MCF 10A (cell line): Measurements from ENCODE around the gene ZNF697. TPM values are rescaled to one million over a fixed set of nuclear protein-coding genes. Genes with fewer than 3 reads are reported as not detected.

ENCODE experiments used
- BruUV-seq: library from RNA; stranded (reverse); fragments of 400-500 nt; replicated peaks from 2 replicates; lab custom pipeline; 2021; lab: Mats Ljungman, UMichigan
- CTCF ChIA-PET: fragments of 300-600 bp; sonication (Branson Sonifier 250); formaldehyde crosslinking; extraction: SDS; loops from one replicate; lab custom pipeline; 2021; ENCODE audit warnings: antibody characterized with exemption, inconsistent platforms; lab: Yijun Ruan, JAX
- POLR2A ChIA-PET: fragments of 300-600, 350-650 bp; sonication (Branson Sonifier 250); formaldehyde crosslinking; extraction: SDS; loops from one replicate; lab custom pipeline; 2020; ENCODE audit warnings: antibody characterized with exemption, inconsistent platforms; lab: Yijun Ruan, JAX
- DNase-seq: peaks from one replicate; pipeline ENCODE4 v3.0.0-alpha.2; 2018; ENCODE audit not compliant: unreplicated experiment
- H3K27ac Mint-ChIP-seq: one replicate; pipeline ENCODE4 v1.8.0; 2022; ENCODE audit warnings: mild to moderate bottlenecking, low read depth, mixed read lengths; ENCODE audit not compliant: unreplicated experiment
- H3K27me3 Mint-ChIP-seq: one replicate; pipeline ENCODE4 v1.8.0; 2022; ENCODE audit warnings: mixed read lengths; ENCODE audit not compliant: insufficient read depth, unreplicated experiment
- H3K36me3 Mint-ChIP-seq: one replicate; pipeline ENCODE4 v1.8.0; 2022; ENCODE audit warnings: mild to moderate bottlenecking, moderate library complexity, mixed read lengths; ENCODE audit not compliant: insufficient read depth, unreplicated experiment
- H3K4me1 Mint-ChIP-seq: one replicate; pipeline ENCODE4 v1.8.0; 2022; ENCODE audit warnings: mixed read lengths; ENCODE audit not compliant: insufficient read depth, unreplicated experiment
- H3K4me3 Mint-ChIP-seq: one replicate; pipeline ENCODE4 v1.8.0; 2022; ENCODE audit warnings: mild to moderate bottlenecking, moderate library complexity, mixed read lengths; ENCODE audit not compliant: unreplicated experiment
- H3K9me3 Mint-ChIP-seq: one replicate; pipeline ENCODE4 v1.8.0; 2022; ENCODE audit warnings: mixed read lengths; ENCODE audit not compliant: unreplicated experiment
- intact Hi-C: fragments of 100-400 bp; cut with micrococcal nuclease; formaldehyde crosslinking; loops from 2 replicates; pipeline ENCODE4 v1.14.1; 2022
- total RNA-seq: library from RNA; stranded (reverse); gene quantifications from 2 replicates; pipeline ENCODE4 v1.2.3, GENCODE V29; 2022
- TF ChIP-seq, protein P1 (sequence below): fragments of 200-600 bp; IDR thresholded peaks from one replicate; pipeline ENCODE4 v1.8.0; 2022; ENCODE audit warnings: antibody characterized with exemption, mild to moderate bottlenecking; ENCODE audit not compliant: unreplicated experiment

Gene ZNF697
- total RNA-seq, 1 experiment from 2014 or later, result 13.2 TPM

DNA sequence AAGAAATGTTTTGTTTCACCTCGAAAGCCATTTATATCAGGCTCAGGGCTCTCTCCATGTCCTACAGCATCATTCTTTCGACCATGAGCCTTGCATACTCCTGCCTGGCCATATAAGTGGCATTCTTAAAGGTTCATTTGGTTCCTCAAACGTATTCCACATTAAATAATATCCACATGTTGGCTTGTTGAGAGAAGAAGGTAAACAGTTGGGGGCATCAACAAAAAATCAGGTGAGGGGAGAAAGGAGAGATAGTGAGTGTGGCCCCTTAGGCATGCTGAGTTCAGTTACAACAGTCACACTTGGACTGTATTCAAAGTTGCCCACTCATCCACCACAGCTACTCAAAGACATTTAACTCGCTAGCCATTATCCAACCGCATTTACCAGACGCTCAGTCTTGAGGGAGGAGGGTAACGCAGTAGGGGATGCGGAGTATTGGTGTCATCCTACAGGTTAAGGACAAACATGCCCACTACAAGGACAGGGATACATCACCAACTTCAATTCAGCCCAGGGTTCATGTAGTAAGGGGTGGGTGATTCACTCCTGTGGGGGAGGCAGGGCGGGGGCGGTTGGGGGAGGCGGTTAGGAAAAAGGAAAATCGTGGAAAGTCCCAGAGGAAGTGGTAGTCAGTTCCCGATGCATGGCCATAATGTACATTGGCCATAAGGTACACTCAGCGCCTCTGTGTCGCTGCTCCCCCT is 1.4 kb downstream of the ZNF697 start:
- peak overlapping the region; percentile 90 for H3K27ac Mint-ChIP-seq
- peaks cover 46% of the 10 kb centered on the region for H3K4me1 Mint-ChIP-seq
- H3K27me3 Mint-ChIP-seq, result peaks cover 14% of the 10 kb centered on the region
- DNase-seq, result peak; percentile 31
- H3K4me3 Mint-ChIP-seq, result peak overlapping the region; percentile 84
- intact Hi-C loops, result loop anchor here (5.0 kb wide), 1 partner anchor 34 kb away; no protein-coding TSS in a partner anchor
- no peaks in the 10 kb centered on the region for H3K36me3 Mint-ChIP-seq
- BruUV-seq, result TSS peak; percentile 79
- H3K9me3 Mint-ChIP-seq, result no peaks in the 10 kb centered on the region
- TF ChIP-seq, protein P1, sequence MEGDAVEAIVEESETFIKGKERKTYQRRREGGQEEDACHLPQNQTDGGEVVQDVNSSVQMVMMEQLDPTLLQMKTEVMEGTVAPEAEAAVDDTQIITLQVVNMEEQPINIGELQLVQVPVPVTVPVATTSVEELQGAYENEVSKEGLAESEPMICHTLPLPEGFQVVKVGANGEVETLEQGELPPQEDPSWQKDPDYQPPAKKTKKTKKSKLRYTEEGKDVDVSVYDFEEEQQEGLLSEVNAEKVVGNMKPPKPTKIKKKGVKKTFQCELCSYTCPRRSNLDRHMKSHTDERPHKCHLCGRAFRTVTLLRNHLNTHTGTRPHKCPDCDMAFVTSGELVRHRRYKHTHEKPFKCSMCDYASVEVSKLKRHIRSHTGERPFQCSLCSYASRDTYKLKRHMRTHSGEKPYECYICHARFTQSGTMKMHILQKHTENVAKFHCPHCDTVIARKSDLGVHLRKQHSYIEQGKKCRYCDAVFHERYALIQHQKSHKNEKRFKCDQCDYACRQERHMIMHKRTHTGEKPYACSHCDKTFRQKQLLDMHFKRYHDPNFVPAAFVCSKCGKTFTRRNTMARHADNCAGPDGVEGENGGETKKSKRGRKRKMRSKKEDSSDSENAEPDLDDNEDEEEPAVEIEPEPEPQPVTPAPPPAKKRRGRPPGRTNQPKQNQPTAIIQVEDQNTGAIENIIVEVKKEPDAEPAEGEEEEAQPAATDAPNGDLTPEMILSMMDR, result no peak
- CTCF ChIA-PET, result interaction anchor here (0.7 to 3.7 kb wide), 10 partner anchors 11 to 40 kb away, joined by 3 to 51 read pairs (median 3); no protein-coding TSS in a partner anchor
- POLR2A ChIA-PET, result interaction anchor here (0.7 to 12.4 kb wide), 12 partner anchors 8 to 529 kb away, joined by 3 to 161 read pairs (median 7); partner anchors contain the start of gene SEC22B

DNA sequence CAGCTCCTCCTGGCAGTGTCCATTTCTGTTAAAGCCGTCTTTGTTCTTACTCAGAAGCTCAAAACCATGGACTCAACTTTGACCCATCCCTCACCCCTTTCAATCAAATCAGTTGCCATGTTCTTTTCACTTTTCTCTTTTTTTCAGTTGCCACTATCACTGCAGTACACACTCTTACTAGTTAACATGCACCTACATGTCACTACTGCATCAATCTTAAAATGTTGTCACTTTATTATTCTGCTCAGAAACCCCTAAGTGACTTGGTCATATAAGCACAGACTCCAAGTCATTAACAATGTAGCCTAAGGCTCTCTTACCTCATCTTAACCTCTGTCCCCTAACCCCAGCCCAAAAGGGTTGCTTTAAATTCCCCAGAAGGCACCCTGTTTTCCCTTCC is 9.0 kb downstream of the ZNF697 start:
- Mint-ChIP-seq H3K27me3 (no peaks in the 10 kb centered on the region), H3K4me1 (peaks cover 11% of the 10 kb centered on the region), H3K4me3 (no peak overlapping the region), H3K36me3 (no peaks in the 10 kb centered on the region), H3K27ac (no peak overlapping the region), H3K9me3 (no peaks in the 10 kb centered on the region)
- TF ChIP-seq, protein P1, result no peak
- ChIA-PET CTCF (interaction anchor here (0.8 to 1.5 kb wide), 4 partner anchors 9 to 36 kb away, joined by 3 to 8 read pairs (median 4); no protein-coding TSS in a partner anchor), POLR2A (interaction anchor here (2.2 kb wide), 1 partner anchor 9 kb away, joined by 9 read pairs; the partner anchor contains the start of gene ZNF697)
- intact Hi-C loops, result no loop called here
- no TSS peak for BruUV-seq
- no peak for DNase-seq

DNA sequence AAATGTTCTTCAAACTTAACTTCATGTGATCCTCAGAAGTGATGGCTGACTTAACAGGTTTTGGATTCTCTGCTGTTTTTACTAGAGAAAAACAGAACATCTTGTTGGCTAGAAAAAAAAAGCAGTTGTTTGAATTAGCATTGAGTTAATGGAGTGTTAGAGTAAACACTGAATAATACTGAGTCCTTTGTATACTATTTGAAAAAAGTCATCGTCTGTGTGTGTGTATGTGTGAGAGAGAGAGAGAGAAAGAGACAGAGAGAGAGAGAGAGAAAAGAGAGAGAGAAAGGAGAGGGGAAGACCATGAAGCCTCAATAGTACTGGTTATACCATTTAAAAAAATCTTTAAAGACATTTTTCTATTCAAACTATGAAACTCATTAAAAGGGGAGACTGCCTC is 10.4 kb downstream of the ZNF697 start:
- Mint-ChIP-seq H3K4me3 (no peak overlapping the region), H3K9me3 (no peaks in the 10 kb centered on the region), H3K27me3 (no peaks in the 10 kb centered on the region), H3K27ac (no peak overlapping the region), H3K36me3 (no peaks in the 10 kb centered on the region), H3K4me1 (no peaks in the 10 kb centered on the region)
- ChIA-PET POLR2A (interaction anchor here (2.2 kb wide), 1 partner anchor 10 kb away, joined by 9 read pairs; the partner anchor contains the start of gene ZNF697), CTCF (interaction anchor here (1.5 kb wide), 1 partner anchor 38 kb away, joined by 8 read pairs; no protein-coding TSS in a partner anchor)
- no TSS peak for BruUV-seq
- no peak for DNase-seq
- intact Hi-C loops, result no loop called here
- TF ChIP-seq, protein P1, result no peak

DNA sequence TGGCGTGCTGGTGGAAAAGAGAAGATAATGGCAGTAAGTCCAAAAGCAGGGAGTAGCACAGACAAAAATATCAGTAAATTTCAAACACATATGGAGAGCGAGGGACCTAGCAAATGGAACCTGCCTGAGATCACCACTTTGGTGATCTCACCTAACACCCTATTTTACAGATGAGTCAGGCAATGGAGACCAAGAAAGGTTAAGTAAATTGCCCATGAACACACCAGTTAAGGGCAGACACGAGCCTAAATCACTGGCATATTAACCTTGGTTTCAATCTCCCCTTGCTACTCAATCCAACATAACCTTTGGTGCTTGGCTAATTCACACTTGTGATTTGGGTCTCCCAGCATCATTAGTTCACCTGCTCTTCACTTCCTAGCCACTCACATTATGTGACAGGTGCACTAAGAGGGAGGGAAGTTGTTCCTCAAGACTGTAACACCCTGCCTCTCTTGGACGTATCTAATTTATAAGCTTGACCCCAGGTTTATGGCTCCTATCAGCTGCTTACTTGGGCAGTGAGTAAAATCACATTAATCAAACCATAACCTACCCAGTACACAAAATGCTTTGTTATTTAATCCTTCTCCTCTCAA is 11.5 kb downstream of the ZNF697 start:
- no peaks in the 10 kb centered on the region for H3K4me1 Mint-ChIP-seq
- no peak overlapping the region for H3K4me3 Mint-ChIP-seq
- no TSS peak for BruUV-seq
- intact Hi-C loops, result no loop called here
- H3K36me3 Mint-ChIP-seq, result no peaks in the 10 kb centered on the region
- H3K9me3 Mint-ChIP-seq, result no peaks in the 10 kb centered on the region
- ChIA-PET CTCF (interaction anchor here (1.4 kb wide), 1 partner anchor 24 kb away, joined by 4 read pairs; no protein-coding TSS in a partner anchor), POLR2A (no interaction called here)
- no peak for DNase-seq
- TF ChIP-seq, protein P1, result no peak
- no peak overlapping the region for H3K27ac Mint-ChIP-seq
- H3K27me3 Mint-ChIP-seq, result no peaks in the 10 kb centered on the region
